HEK293 (cell line): ENCODE results near the gene CD1D.

Experiments
- CTCF ChIA-PET: fragments of 350-600 bp; formaldehyde crosslinking; extraction: SDS; loops from one replicate; lab custom pipeline; 2021; ENCODE audit warnings: antibody characterized with exemption; lab: Yijun Ruan, JAX
- POLR2A ChIA-PET: fragments of 300-600 bp; formaldehyde crosslinking; extraction: SDS; loops from one replicate; lab custom pipeline; 2020; ENCODE audit warnings: antibody characterized with exemption, inconsistent platforms; lab: Yijun Ruan, JAX
- H3K27ac ChIP-seq: fragments of 200-500 bp; sonication (Bioruptor generic); 2 replicates; pipeline ENCODE4 v1.5.1; 2014; ENCODE audit warnings: low read depth, low read length, control low read depth, inconsistent platforms; ENCODE audit errors: extremely low read depth
- H3K36me3 ChIP-seq, 2 experiments: fragments of 200-500 bp in 1 of 2; sonication (Bioruptor generic) in 1 of 2; 1 replicate in 1 of 2; 2 replicates in 1 of 2; pipeline ENCODE4 v1.5.1; 2014 to 2017; ENCODE audit warnings: inconsistent platforms in 2 of 2, low read length in 2 of 2; ENCODE audit not compliant: control insufficient read depth in 2 of 2, insufficient read depth in 1 of 2
- H3K4me1 ChIP-seq: fragments of 200-500 bp; sonication (Bioruptor generic); 2 replicates; pipeline ENCODE4 v1.5.1; 2014; ENCODE audit warnings: mild to moderate bottlenecking, low read length, inconsistent platforms; ENCODE audit not compliant: control insufficient read depth, insufficient read depth
- H3K4me3 ChIP-seq: 2 replicates; pipeline ENCODE4 v1.5.1; 2011; ENCODE audit warnings: low read depth, mild to moderate bottlenecking, control low read depth, low read length, moderate library complexity
- H3K9me3 ChIP-seq: fragments of 200-500 bp; sonication (Bioruptor generic); 2 replicates; pipeline ENCODE4 v1.5.1; 2014; ENCODE audit warnings: low read depth, low read length, inconsistent platforms; ENCODE audit not compliant: control insufficient read depth, insufficient read depth
- EGR2 ChIP-seq: fragments of 450-650 bp; formaldehyde crosslinking; IDR thresholded peaks from 2 replicates; pipeline ENCODE4 v1.5.1; 2016; ENCODE audit warnings: low read depth, missing biosample characterization, missing genetic modification characterization
- FEZF1 ChIP-seq: fragments of 450-650 bp; formaldehyde crosslinking; IDR thresholded peaks from 2 replicates; pipeline ENCODE4 v1.5.1; 2016; ENCODE audit warnings: missing biosample characterization, missing genetic modification characterization
- GFI1B ChIP-seq: fragments of 450-650 bp; formaldehyde crosslinking; IDR thresholded peaks from 2 replicates; pipeline ENCODE4 v1.5.1; 2016; ENCODE audit warnings: missing biosample characterization, missing genetic modification characterization
- GLIS2 ChIP-seq: fragments of 450-650 bp; formaldehyde crosslinking; IDR thresholded peaks from 2 replicates; pipeline ENCODE4 v1.5.1; 2016; ENCODE audit warnings: missing biosample characterization, missing genetic modification characterization
- HOXA7 ChIP-seq: sonication (generic); formaldehyde crosslinking; IDR thresholded peaks from 2 replicates; pipeline ENCODE4 v1.8.1; 2022; ENCODE audit warnings: missing genetic modification reagents, borderline replicate concordance
- HOXD13 ChIP-seq: sonication (generic); formaldehyde crosslinking; IDR thresholded peaks from 2 replicates; pipeline ENCODE4 v1.8.0; 2022; ENCODE audit warnings: missing genetic modification reagents, borderline replicate concordance
- KLF10 ChIP-seq: fragments of 450-650 bp; IDR thresholded peaks from 2 replicates; pipeline ENCODE4 v1.5.1; 2018; ENCODE audit warnings: missing biosample characterization, mild to moderate bottlenecking, missing genetic modification characterization
- SCRT2 ChIP-seq: fragments of 450-650 bp; formaldehyde crosslinking; IDR thresholded peaks from 2 replicates; pipeline ENCODE4 v1.5.1; 2016; ENCODE audit warnings: missing biosample characterization, missing genetic modification characterization
- WT1 ChIP-seq: fragments of 450-650 bp; formaldehyde crosslinking; IDR thresholded peaks from 2 replicates; pipeline ENCODE4 v1.5.1; 2016; ENCODE audit warnings: missing biosample characterization, missing genetic modification characterization
- ZBTB11 ChIP-seq: fragments of 450-650 bp; formaldehyde crosslinking; conservative IDR thresholded peaks from 2 replicates; pipeline ENCODE4 v1.5.1; 2016; ENCODE audit warnings: low read depth, missing biosample characterization, missing genetic modification characterization
- ZBTB48 ChIP-seq: fragments of 450-650 bp; formaldehyde crosslinking; IDR thresholded peaks from 2 replicates; pipeline ENCODE4 v1.5.1; 2016; ENCODE audit warnings: missing biosample characterization, missing genetic modification characterization
- ZBTB8A ChIP-seq: fragments of 450-650 bp; formaldehyde crosslinking; IDR thresholded peaks from 2 replicates; pipeline ENCODE4 v1.5.1; 2016; ENCODE audit warnings: missing biosample characterization, missing genetic modification characterization
- ZNF10 ChIP-seq: fragments of 450-650 bp; formaldehyde crosslinking; IDR thresholded peaks from 2 replicates; pipeline ENCODE4 v1.5.1; 2017; ENCODE audit warnings: missing biosample characterization, missing genetic modification characterization
- ZNF214 ChIP-seq: fragments of 450-650 bp; formaldehyde crosslinking; IDR thresholded peaks from 2 replicates; pipeline ENCODE4 v1.5.1; 2017; ENCODE audit warnings: missing biosample characterization, mild to moderate bottlenecking, missing genetic modification characterization, borderline replicate concordance
- ZNF223 ChIP-seq: fragments of 450-650 bp; formaldehyde crosslinking; IDR thresholded peaks from 2 replicates; pipeline ENCODE4 v1.5.1; 2016; ENCODE audit warnings: missing biosample characterization, missing genetic modification characterization
- ZNF350 ChIP-seq: fragments of 450-650 bp; formaldehyde crosslinking; IDR thresholded peaks from 2 replicates; pipeline ENCODE4 v1.5.0; 2017; ENCODE audit warnings: missing biosample characterization, mild to moderate bottlenecking, missing genetic modification characterization
- ZNF366 ChIP-seq: fragments of 450-650 bp; formaldehyde crosslinking; conservative IDR thresholded peaks from 2 replicates; pipeline ENCODE4 v1.5.1; 2016; ENCODE audit warnings: missing biosample characterization, missing genetic modification characterization
- ZNF558 ChIP-seq: fragments of 450-650 bp; formaldehyde crosslinking; IDR thresholded peaks from 2 replicates; pipeline ENCODE4 v1.5.1; 2016; ENCODE audit warnings: missing biosample characterization, missing genetic modification characterization
- ZNF677 ChIP-seq: fragments of 450-650 bp; IDR thresholded peaks from 2 replicates; pipeline ENCODE4 v1.5.0; 2018; ENCODE audit warnings: missing biosample characterization, mild to moderate bottlenecking, missing genetic modification characterization, moderate library complexity
- ZNF701 ChIP-seq: fragments of 450-650 bp; formaldehyde crosslinking; IDR thresholded peaks from 2 replicates; pipeline ENCODE4 v1.5.1; 2016; ENCODE audit warnings: missing biosample characterization, missing genetic modification characterization
- ZNF747 ChIP-seq: fragments of 450-650 bp; formaldehyde crosslinking; IDR thresholded peaks from 2 replicates; pipeline ENCODE4 v1.5.1; 2016; ENCODE audit warnings: missing biosample characterization, missing genetic modification characterization
- TF ChIP-seq, protein P1 (sequence below): fragments of 450-650 bp; formaldehyde crosslinking; IDR thresholded peaks from 2 replicates; pipeline ENCODE4 v1.5.1; 2016; ENCODE audit warnings: missing biosample characterization, missing genetic modification characterization
- TF ChIP-seq, protein P2 (sequence below): fragments of 450-650 bp; formaldehyde crosslinking; IDR thresholded peaks from 2 replicates; pipeline ENCODE4 v1.5.1; 2016; ENCODE audit warnings: missing biosample characterization, missing genetic modification characterization, low read depth

The CD1D gene

DNA sequence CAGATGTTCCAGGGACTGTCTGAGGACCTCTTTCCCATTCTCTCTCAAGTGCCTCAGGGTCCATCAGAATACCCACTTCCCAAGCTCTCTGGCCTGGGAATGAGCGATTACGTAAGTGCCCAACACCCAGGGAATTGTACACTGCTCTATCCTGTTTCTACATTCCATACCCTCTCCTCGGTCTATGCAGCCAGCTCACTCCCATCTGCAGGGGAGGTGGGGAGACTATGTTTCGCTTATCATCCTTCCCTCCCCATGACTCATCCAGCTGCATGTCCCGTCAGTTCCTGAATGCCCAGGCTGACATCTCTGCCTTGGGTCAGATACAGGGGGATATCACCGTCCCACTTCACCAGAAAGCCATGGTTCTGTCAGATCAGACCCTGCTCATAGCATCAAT lies 34.5 kb upstream of the CD1D start:
- H3K4me3 ChIP-seq = no peak overlapping the region
- H3K9me3 ChIP-seq = no peaks in the 10 kb centered on the region
- no peaks in the 10 kb centered on the region for H3K4me1 ChIP-seq
- TF ChIP-seq, protein P1, sequence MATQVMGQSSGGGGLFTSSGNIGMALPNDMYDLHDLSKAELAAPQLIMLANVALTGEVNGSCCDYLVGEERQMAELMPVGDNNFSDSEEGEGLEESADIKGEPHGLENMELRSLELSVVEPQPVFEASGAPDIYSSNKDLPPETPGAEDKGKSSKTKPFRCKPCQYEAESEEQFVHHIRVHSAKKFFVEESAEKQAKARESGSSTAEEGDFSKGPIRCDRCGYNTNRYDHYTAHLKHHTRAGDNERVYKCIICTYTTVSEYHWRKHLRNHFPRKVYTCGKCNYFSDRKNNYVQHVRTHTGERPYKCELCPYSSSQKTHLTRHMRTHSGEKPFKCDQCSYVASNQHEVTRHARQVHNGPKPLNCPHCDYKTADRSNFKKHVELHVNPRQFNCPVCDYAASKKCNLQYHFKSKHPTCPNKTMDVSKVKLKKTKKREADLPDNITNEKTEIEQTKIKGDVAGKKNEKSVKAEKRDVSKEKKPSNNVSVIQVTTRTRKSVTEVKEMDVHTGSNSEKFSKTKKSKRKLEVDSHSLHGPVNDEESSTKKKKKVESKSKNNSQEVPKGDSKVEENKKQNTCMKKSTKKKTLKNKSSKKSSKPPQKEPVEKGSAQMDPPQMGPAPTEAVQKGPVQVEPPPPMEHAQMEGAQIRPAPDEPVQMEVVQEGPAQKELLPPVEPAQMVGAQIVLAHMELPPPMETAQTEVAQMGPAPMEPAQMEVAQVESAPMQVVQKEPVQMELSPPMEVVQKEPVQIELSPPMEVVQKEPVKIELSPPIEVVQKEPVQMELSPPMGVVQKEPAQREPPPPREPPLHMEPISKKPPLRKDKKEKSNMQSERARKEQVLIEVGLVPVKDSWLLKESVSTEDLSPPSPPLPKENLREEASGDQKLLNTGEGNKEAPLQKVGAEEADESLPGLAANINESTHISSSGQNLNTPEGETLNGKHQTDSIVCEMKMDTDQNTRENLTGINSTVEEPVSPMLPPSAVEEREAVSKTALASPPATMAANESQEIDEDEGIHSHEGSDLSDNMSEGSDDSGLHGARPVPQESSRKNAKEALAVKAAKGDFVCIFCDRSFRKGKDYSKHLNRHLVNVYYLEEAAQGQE (tag by site-specific recombination) = no peak
- TF ChIP-seq ZNF747 (tag by site-specific recombination) (no peak), SCRT2 (tag by site-specific recombination) (no peak), ZNF558 (tag by site-specific recombination) (no peak), ZNF350 (tag by site-specific recombination) (no peak), ZNF214 (tag by site-specific recombination) (no peak), ZBTB11 (tag by site-specific recombination) (no peak), ZNF366 (tag by site-specific recombination) (no peak), EGR2 (tag by site-specific recombination) (no peak), ZNF10 (tag by site-specific recombination) (no peak), FEZF1 (tag by site-specific recombination) (no peak), GLIS2 (tag by site-specific recombination) (no peak), HOXD13 (CRISPR knock-in tag) (no peak), GFI1B (tag by site-specific recombination) (no peak), ZBTB8A (tag by site-specific recombination) (no peak), HOXA7 (CRISPR knock-in tag) (no peak), WT1 (no peak), KLF10 (tag by site-specific recombination) (no peak)
- H3K36me3 ChIP-seq = no peaks in the 10 kb centered on the region
- H3K27ac ChIP-seq = no peak overlapping the region
- POLR2A ChIA-PET = no interaction called here
- CTCF ChIA-PET = interaction anchor here (0.6 to 1.4 kb wide), 4 partner anchors 21 to 1487 kb away, joined by 3 to 6 read pairs (median 4); no protein-coding TSS in a partner anchor

DNA sequence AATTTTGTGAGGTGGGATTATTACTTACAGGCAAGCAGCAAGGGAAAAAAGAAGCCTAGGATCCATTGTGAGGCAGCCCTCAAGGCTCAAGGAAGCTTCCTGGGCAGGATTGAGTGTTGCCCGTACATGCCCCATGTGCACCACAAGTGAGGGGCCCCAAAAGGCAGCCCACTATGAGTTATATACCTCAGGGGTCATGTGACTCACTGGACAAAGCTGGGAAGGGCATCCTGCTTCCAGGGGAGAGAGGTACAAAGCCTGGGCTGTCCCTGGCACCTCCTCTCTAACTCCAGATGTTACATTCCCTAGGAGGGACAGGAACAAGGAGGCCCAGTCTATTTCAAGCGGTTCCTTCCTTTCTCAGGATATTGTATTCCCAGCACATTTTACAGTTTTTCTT lies 34.0 kb upstream of the CD1D start:
- no peak overlapping the region for H3K27ac ChIP-seq
- TF ChIP-seq ZNF223 (tag by site-specific recombination) = no peak
- no peak for TF ChIP-seq ZNF701 (tag by site-specific recombination)
- TF ChIP-seq, protein P2, sequence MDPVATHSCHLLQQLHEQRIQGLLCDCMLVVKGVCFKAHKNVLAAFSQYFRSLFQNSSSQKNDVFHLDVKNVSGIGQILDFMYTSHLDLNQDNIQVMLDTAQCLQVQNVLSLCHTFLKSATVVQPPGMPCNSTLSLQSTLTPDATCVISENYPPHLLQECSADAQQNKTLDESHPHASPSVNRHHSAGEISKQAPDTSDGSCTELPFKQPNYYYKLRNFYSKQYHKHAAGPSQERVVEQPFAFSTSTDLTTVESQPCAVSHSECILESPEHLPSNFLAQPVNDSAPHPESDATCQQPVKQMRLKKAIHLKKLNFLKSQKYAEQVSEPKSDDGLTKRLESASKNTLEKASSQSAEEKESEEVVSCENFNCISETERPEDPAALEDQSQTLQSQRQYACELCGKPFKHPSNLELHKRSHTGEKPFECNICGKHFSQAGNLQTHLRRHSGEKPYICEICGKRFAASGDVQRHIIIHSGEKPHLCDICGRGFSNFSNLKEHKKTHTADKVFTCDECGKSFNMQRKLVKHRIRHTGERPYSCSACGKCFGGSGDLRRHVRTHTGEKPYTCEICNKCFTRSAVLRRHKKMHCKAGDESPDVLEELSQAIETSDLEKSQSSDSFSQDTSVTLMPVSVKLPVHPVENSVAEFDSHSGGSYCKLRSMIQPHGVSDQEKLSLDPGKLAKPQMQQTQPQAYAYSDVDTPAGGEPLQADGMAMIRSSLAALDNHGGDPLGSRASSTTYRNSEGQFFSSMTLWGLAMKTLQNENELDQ (tag by site-specific recombination) = no peak
- no peak for TF ChIP-seq ZNF677
- TF ChIP-seq ZBTB48 (tag by site-specific recombination) = no peak
- H3K4me3 ChIP-seq = no peak overlapping the region
- H3K9me3 ChIP-seq = no peaks in the 10 kb centered on the region
- no peaks in the 10 kb centered on the region for H3K36me3 ChIP-seq
- ChIA-PET CTCF (interaction anchor here (0.6 to 1.3 kb wide), 4 partner anchors 22 to 1487 kb away, joined by 3 to 4 read pairs (median 3); no protein-coding TSS in a partner anchor), POLR2A (no interaction called here)
- H3K4me1 ChIP-seq = no peaks in the 10 kb centered on the region
